HG02678 (cell line): ENCODE results near the gene SH2B3.
"Not testable (repeated sequence)": the region's sequence is repeated elsewhere in the genome, so short reads cannot be mapped to it uniquely, and the experiment has no call there.

Experiments used
- ATAC-seq: cut with Tn5 transposase; IDR thresholded peaks from one replicate; pipeline ENCODE4 v1.9.1; 2021; ENCODE audit warnings: mild to moderate bottlenecking, moderate library complexity; ENCODE audit not compliant: unreplicated experiment

The SH2B3 gene

GRCh38 chr12:111386885-111387284 lies 18.8 kb upstream of the SH2B3 start:
- ATAC-seq = no peak

- ATAC-seq = no peak
Observed at GRCh38 chr12:111387747-111388323, 17.9 kb upstream of the SH2B3 start.

GRCh38 chr12:111389635-111390034 lies 16.1 kb upstream of the SH2B3 start:
- no peak for ATAC-seq

GRCh38 chr12:111390910-111391309 lies 14.8 kb upstream of the SH2B3 start:
- no peak for ATAC-seq

- no peak for ATAC-seq
Observed at GRCh38 chr12:111393700-111394300, 11.9 kb upstream of the SH2B3 start.

- no peak for ATAC-seq
Observed at GRCh38 chr12:111394480-111394879, 11.2 kb upstream of the SH2B3 start.

GRCh38 chr12:111395336-111396187 lies 10.2 kb upstream of the SH2B3 start:
- ATAC-seq = no peak

GRCh38 chr12:111396271-111396670 lies 9.5 kb upstream of the SH2B3 start:
- ATAC-seq = not testable (repeated sequence)

- peak; percentile 55 for ATAC-seq
Observed at GRCh38 chr12:111396726-111397445, 8.8 kb upstream of the SH2B3 start.

- no peak for ATAC-seq
Observed at GRCh38 chr12:111398530-111398929, 7.2 kb upstream of the SH2B3 start.

GRCh38 chr12:111399741-111400404 lies 5.8 kb upstream of the SH2B3 start:
- ATAC-seq = not testable (repeated sequence)

GRCh38 chr12:111401167-111401605 lies 4.5 kb upstream of the SH2B3 start:
- no peak for ATAC-seq

- not testable (repeated sequence) for ATAC-seq
Observed at GRCh38 chr12:111402490-111402824, 3.3 kb upstream of the SH2B3 start.

GRCh38 chr12:111404362-111405148 lies 1.2 kb upstream of the SH2B3 start:
- ATAC-seq = peak; percentile 5

GRCh38 chr12:111405149-111405858 lies 419 bp upstream of the SH2B3 start:
- peak; percentile 68 for ATAC-seq

- no peak for ATAC-seq
Observed at GRCh38 chr12:111406474-111407376, 1.0 kb downstream of the SH2B3 start.

GRCh38 chr12:111407377-111408115 lies 1.8 kb downstream of the SH2B3 start:
- ATAC-seq = no peak

- no peak for ATAC-seq
Observed at GRCh38 chr12:111408116-111408440, 2.4 kb downstream of the SH2B3 start.
